WTC11 (cell line): ENCODE measurements around the gene ARID2. TPM values are rescaled to one million over a fixed set of nuclear protein-coding genes. Genes with fewer than 3 reads are reported as not detected.

Source experiments
- ATAC-seq: fragments of 200-7000 bp; cut with Tn5 transposase; 2 replicates; pipeline ENCODE4 v1.10.0; 2021; ENCODE audit warnings: mild to moderate bottlenecking, moderate library complexity
- CTCF ChIA-PET: fragments of 300-600 bp; sonication (Branson Sonifier 250); formaldehyde crosslinking; loops from one replicate; lab custom pipeline; 2021; ENCODE audit warnings: antibody characterized with exemption; lab: Charles Lee
- POLR2A ChIA-PET: fragments of 350-600 bp; sonication (Branson Sonifier 250); formaldehyde crosslinking; loops from one replicate; lab custom pipeline; 2021; ENCODE audit warnings: antibody characterized with exemption; lab: Charles Lee
- DNase-seq: peaks from one replicate; pipeline ENCODE4 v3.0.0; 2021; ENCODE audit warnings: low spot score
- H3K27ac Mint-ChIP-seq: 2 replicates; pipeline ENCODE4 v1.8.0; 2021; ENCODE audit warnings: mixed read lengths
- H3K27me3 Mint-ChIP-seq: 2 replicates; pipeline ENCODE4 v1.8.0; 2021; ENCODE audit warnings: low read depth, mild to moderate bottlenecking, moderate library complexity, mixed read lengths
- H3K36me3 Mint-ChIP-seq: 2 replicates; pipeline ENCODE4 v1.8.0; 2021; ENCODE audit warnings: mixed read lengths
- H3K4me1 Mint-ChIP-seq: 2 replicates; pipeline ENCODE4 v1.8.0; 2022; ENCODE audit warnings: mixed read lengths
- H3K4me3 Mint-ChIP-seq: 2 replicates; pipeline ENCODE4 v1.8.0; 2021; ENCODE audit warnings: mild to moderate bottlenecking, moderate library complexity, mixed read lengths
- H3K9me3 Mint-ChIP-seq: 2 replicates; pipeline ENCODE4 v1.8.0; 2021; ENCODE audit warnings: mixed read lengths
- ARID4B ChIP-seq: sonication (generic); formaldehyde crosslinking; IDR thresholded peaks from 2 replicates; pipeline ENCODE4 v1.8.0; 2023; ENCODE audit warnings: missing genetic modification reagents, mild to moderate bottlenecking, borderline replicate concordance
- ATF2 ChIP-seq: sonication (generic); formaldehyde crosslinking; IDR thresholded peaks from 2 replicates; pipeline ENCODE4 v1.8.1; 2022; ENCODE audit warnings: low read depth, missing genetic modification reagents, borderline replicate concordance
- CTCF ChIP-seq: fragments of 200-600 bp; IDR thresholded peaks from 2 replicates; pipeline ENCODE4 v1.8.0; 2022; ENCODE audit warnings: antibody characterized with exemption
- JUN ChIP-seq: sonication (generic); formaldehyde crosslinking; IDR thresholded peaks from 2 replicates; pipeline ENCODE4 v1.8.0; 2023; ENCODE audit warnings: mild to moderate bottlenecking, missing genetic modification reagents
- MAX ChIP-seq: sonication (generic); formaldehyde crosslinking; IDR thresholded peaks from 2 replicates; pipeline ENCODE4 v1.8.0; 2022; ENCODE audit warnings: mild to moderate bottlenecking, missing genetic modification reagents
- NFATC4 ChIP-seq: fragments of 250-450 bp; sonication (Bioruptor Pico); IDR thresholded peaks from 2 replicates; pipeline ENCODE4 v1.9.0; 2021; ENCODE audit warnings: mild to moderate bottlenecking
- NFYB ChIP-seq: sonication (generic); formaldehyde crosslinking; conservative IDR thresholded peaks from 2 replicates; pipeline ENCODE4 v1.8.0; 2022; ENCODE audit warnings: low read depth, missing genetic modification reagents
- PRRX2 ChIP-seq: fragments of 250-450 bp; sonication (Bioruptor Pico); IDR thresholded peaks from 2 replicates; pipeline ENCODE4 v1.8.0; 2021; ENCODE audit warnings: mild to moderate bottlenecking
- STAT6 ChIP-seq: sonication (generic); formaldehyde crosslinking; conservative IDR thresholded peaks from 2 replicates; pipeline ENCODE4 v1.8.1; 2023; ENCODE audit warnings: mild to moderate bottlenecking, low read depth, missing genetic modification reagents, moderate library complexity
- TCF7 ChIP-seq: sonication (generic); formaldehyde crosslinking; IDR thresholded peaks from 2 replicates; pipeline ENCODE4 v1.8.0; 2022; ENCODE audit warnings: mild to moderate bottlenecking, low read depth, missing genetic modification reagents, moderate library complexity
- ZNF219 ChIP-seq: sonication (generic); formaldehyde crosslinking; IDR thresholded peaks from 2 replicates; pipeline ENCODE4 v1.8.0; 2023; ENCODE audit warnings: missing genetic modification reagents, mild to moderate bottlenecking, borderline replicate concordance
- ZNF532 ChIP-seq: fragments of 250-450 bp; sonication (Bioruptor Pico); IDR thresholded peaks from 2 replicates; pipeline ENCODE4 v1.9.0; 2021; ENCODE audit warnings: mild to moderate bottlenecking, borderline replicate concordance
- ZSCAN18 ChIP-seq: fragments of 250-450 bp; sonication (Bioruptor Pico); IDR thresholded peaks from 2 replicates; pipeline ENCODE4 v2.1.2; 2022; ENCODE audit warnings: mild to moderate bottlenecking, moderate library complexity
- total RNA-seq: library from RNA; stranded (reverse); gene quantifications from 3 replicates; pipeline ENCODE4 v1.2.3, GENCODE V29; 2021

ARID2 gene
- total RNA-seq, 1 experiment from 2014 or later = 33.9 TPM

GRCh38 chr12:45725631-45726602, 3.6 kb upstream of the ARID2 start:
- POLR2A ChIA-PET = interaction anchor here (0.6 kb wide), 1 partner anchor 181 kb away, joined by 4 read pairs; no protein-coding TSS in a partner anchor
- Mint-ChIP-seq H3K4me3 (peak overlapping the region; percentile 95), H3K9me3 (no peaks in the 10 kb centered on the region), H3K4me1 (peaks cover 14% of the 10 kb centered on the region), H3K36me3 (0 out of 2 replicates have a peak, but pooled peaks cover 2% of the 10 kb centered on the region), H3K27me3 (no peaks in the 10 kb centered on the region), H3K27ac (peak overlapping the region; percentile 100; the same call in 1 of the 2 replicates)
- TF ChIP-seq CTCF = 0 out of 2 replicates have a peak, but pooled peaks have one; percentile 14
- no peak for TF ChIP-seq JUN
- no peak for TF ChIP-seq ZNF219 (CRISPR knock-in tag)
- TF ChIP-seq NFYB (CRISPR knock-in tag) = no peak
- no peak for TF ChIP-seq TCF7 (CRISPR knock-in tag)
- TF ChIP-seq ZNF532 (CRISPR knock-in tag) = no peak
- no peak for TF ChIP-seq STAT6
- no peak for DNase-seq
- CTCF ChIA-PET = interaction anchor here (0.8 to 3.8 kb wide), 5 partner anchors 9 to 182 kb away, joined by 3 to 37 read pairs (median 6); no protein-coding TSS in a partner anchor
- ATAC-seq = no peak

- peak overlapping the region; percentile 100 for H3K27ac Mint-ChIP-seq
- no peaks in the 10 kb centered on the region for H3K9me3 Mint-ChIP-seq
- ATAC-seq (no peak), DNase-seq (peak; percentile 54)
- H3K27me3 Mint-ChIP-seq = no peaks in the 10 kb centered on the region
- peaks cover 17% of the 10 kb centered on the region for H3K4me1 Mint-ChIP-seq
- peak overlapping the region; percentile 95 for H3K4me3 Mint-ChIP-seq
- ChIA-PET CTCF (interaction anchor here (0.8 to 3.8 kb wide), 6 partner anchors 10 to 264 kb away, joined by 3 to 37 read pairs (median 5); no protein-coding TSS in a partner anchor), POLR2A (interaction anchor here (2.3 kb wide), 1 partner anchor 179 kb away, joined by 7 read pairs; no protein-coding TSS in a partner anchor)
- H3K36me3 Mint-ChIP-seq = 0 out of 2 replicates have a peak, but pooled peaks cover 2% of the 10 kb centered on the region
- TF ChIP-seq ZSCAN18 (CRISPR knock-in tag) (no peak), ARID4B (CRISPR knock-in tag) (no peak; the same call in 1 of the 2 replicates), PRRX2 (CRISPR knock-in tag) (no peak), NFYB (CRISPR knock-in tag) (no peak), ATF2 (CRISPR knock-in tag) (no peak), MAX (CRISPR knock-in tag) (0 out of 2 replicates have a peak, but pooled peaks have one; percentile 16), NFATC4 (no peak)
These were observed 2.8 kb upstream of the ARID2 start for GRCh38 chr12:45726603-45727300.
